Mammary epithelial cell (primary cell): ENCODE results near the gene NADK.

ENCODE experiments used
- CTCF ChIP-seq, 2 donors: IDR thresholded peaks in 1 of 2; conservative IDR thresholded peaks in 1 of 2; 2 replicates each; pipeline ENCODE4 v1.5.1; 2011 to 2012; ENCODE audit warnings: inconsistent platforms in 2 of 2, low read length in 2 of 2, mild to moderate bottlenecking in 2 of 2, control low read depth in 1 of 2, low read depth in 1 of 2; ENCODE audit not compliant: insufficient read depth in 1 of 2; ENCODE audit errors: extremely low read depth in 1 of 2
- EZH2 ChIP-seq: IDR thresholded peaks from 2 replicates; pipeline ENCODE4 v1.6.1; 2012; ENCODE audit warnings: low read length, inconsistent platforms, borderline replicate concordance

DNA sequence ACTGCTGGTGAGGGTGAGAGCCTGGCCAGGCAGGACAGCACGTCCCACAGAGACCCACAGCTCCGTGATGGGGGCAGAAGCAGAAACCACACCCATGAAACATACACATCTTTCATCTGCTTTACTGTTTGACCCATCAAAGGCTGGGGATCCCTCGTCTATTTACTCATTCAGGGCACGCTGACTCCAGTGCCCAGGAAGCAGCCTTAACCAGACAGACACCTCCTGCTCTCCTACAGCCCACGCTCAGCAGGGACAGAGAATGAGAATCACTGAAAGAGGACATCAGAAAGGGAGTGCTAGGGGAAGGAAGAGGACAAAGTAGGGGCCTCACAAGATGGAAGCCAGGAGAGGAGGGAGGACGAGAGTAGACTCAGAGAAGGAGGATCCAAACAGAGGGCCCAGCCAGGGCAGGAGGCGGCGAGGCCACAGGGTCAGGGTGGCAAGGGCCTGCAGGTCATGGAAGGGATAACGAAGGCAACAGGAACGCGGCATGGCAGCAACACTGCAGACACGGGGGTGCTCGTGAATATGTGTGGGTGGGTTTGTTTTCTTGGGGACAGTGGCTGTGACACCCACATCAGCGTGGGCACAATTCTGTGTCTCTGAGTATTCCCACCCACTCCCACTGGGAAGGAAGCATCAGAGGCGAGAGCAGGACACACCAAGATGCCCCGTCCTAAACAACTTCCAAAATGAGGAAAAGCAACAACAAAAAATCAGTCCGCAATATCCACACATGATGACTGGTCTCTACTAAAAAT, 15.4 kb upstream of the NADK start:
- TF ChIP-seq CTCF (conservative IDR thresholded peaks at IDR 0.05 in 1 of 2, IDR thresholded peaks at IDR 0.05 in 1 of 2; ENCODE audit: extremely low read depth in 1 of 2, insufficient read depth in 1 of 2, low read depth in 1 of 2, low read length in 2 of 2) (no peak), EZH2 (no peak)
